ENCODE data around the gene S100A5.

- TF ChIP-seq LEF1 (IDR thresholded peaks at IDR 0.05; ENCODE audit: borderline replicate concordance) (no peak), SP1 (IDR thresholded peaks at IDR 0.05) (no peak), CTBP1 (IDR thresholded peaks at IDR 0.05; ENCODE audit: borderline replicate concordance) (no peak), FOXK2 (IDR thresholded peaks at IDR 0.05) (no peak), NFRKB (IDR thresholded peaks at IDR 0.05) (no peak)
Observed at GRCh38 chr1:153531638-153532037, 9.1 kb downstream of the S100A5 start.

Measured in HEK293T (cell line).